22Rv1 (cell line): ENCODE results near the gene SP100.

Experiments
- ZFX ChIP-seq: fragments of 450-650 bp; IDR thresholded peaks from 2 replicates; pipeline ENCODE4 v1.6.1; 2017; ENCODE audit warnings: antibody characterized with exemption, borderline replicate concordance
- TF ChIP-seq, protein P1 (sequence below): fragments of 450-650 bp; IDR thresholded peaks from 2 replicates; pipeline ENCODE4 v1.5.1; 2017; ENCODE audit warnings: mild to moderate bottlenecking

DNA sequence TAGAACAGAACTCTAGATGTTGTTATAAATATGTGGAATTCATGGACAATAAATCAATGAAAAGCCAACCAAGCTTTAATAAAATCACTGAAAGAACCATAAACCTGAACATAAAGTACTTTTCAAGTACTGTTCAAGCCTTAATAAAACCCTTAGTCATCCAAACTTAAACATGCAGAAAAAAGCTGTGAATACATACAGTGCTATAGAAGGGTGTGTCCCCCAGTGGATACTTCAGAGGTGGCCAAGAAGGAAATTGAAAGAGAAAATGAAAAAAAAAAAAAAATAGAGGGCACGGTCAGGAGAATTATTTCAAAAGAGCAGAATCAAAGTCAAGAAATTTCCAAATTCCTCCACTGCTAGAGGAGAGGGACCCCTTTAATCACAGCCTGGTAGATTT is 141.1 kb downstream of the SP100 start:
- TF ChIP-seq, protein P1, sequence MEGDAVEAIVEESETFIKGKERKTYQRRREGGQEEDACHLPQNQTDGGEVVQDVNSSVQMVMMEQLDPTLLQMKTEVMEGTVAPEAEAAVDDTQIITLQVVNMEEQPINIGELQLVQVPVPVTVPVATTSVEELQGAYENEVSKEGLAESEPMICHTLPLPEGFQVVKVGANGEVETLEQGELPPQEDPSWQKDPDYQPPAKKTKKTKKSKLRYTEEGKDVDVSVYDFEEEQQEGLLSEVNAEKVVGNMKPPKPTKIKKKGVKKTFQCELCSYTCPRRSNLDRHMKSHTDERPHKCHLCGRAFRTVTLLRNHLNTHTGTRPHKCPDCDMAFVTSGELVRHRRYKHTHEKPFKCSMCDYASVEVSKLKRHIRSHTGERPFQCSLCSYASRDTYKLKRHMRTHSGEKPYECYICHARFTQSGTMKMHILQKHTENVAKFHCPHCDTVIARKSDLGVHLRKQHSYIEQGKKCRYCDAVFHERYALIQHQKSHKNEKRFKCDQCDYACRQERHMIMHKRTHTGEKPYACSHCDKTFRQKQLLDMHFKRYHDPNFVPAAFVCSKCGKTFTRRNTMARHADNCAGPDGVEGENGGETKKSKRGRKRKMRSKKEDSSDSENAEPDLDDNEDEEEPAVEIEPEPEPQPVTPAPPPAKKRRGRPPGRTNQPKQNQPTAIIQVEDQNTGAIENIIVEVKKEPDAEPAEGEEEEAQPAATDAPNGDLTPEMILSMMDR = no peak
- no peak for TF ChIP-seq ZFX
